ENCODE results near the gene TPCN1.
A peak's percentile ranks its signal among the peaks of the same experiment; 100 is the strongest.
"Not testable (repeated sequence)": the region's sequence is repeated elsewhere in the genome, so short reads cannot be mapped to it uniquely, and the experiment has no call there.

Gene TPCN1

DNA sequence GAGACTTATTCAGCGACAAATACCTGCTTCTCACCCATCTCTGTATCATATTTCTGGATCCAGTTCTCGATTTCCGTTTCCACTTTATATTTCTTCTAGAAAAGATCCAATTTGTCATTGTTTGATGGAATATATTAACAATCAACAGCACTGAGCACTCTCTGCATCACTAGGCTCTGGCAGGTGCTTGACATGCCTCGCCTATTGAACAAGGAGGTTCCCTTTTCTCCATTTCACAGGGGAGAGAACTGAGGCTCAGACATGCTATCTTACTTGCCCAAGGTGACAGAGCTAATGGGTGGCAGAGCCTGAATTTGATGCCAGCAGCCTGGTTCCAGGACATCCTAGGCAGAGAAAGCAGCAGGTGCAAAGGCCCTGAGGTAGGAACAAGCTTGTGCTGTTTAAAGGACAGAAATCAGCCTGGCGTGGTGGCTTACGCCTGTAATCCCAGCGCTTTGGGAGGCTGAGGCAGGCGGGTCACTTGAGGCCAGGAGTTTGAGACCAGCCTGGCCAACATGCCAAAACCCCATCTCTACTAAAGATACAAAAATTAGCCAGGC, 23.7 kb upstream of the TPCN1 start:
- no peak for DNase-seq

DNA sequence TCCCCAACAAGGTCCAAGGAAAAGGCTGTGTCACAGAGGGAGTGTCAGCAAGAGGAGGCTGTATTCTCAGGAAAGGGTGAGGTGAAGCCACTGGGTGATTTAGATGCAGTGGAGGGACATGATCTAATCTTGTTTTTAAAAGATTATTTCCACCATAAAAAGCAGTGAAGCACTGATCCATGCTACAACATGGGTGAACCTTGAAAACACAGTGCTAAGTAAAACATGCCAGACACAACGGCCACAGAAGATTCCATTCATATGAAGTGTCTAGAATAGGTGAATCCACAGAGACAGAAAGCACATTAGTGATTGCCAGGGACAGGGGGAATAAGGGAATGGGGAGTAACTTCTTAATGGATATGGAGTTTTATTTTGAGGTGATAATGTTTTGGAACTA, 23.0 kb upstream of the TPCN1 start:
- no peak for DNase-seq

DNA sequence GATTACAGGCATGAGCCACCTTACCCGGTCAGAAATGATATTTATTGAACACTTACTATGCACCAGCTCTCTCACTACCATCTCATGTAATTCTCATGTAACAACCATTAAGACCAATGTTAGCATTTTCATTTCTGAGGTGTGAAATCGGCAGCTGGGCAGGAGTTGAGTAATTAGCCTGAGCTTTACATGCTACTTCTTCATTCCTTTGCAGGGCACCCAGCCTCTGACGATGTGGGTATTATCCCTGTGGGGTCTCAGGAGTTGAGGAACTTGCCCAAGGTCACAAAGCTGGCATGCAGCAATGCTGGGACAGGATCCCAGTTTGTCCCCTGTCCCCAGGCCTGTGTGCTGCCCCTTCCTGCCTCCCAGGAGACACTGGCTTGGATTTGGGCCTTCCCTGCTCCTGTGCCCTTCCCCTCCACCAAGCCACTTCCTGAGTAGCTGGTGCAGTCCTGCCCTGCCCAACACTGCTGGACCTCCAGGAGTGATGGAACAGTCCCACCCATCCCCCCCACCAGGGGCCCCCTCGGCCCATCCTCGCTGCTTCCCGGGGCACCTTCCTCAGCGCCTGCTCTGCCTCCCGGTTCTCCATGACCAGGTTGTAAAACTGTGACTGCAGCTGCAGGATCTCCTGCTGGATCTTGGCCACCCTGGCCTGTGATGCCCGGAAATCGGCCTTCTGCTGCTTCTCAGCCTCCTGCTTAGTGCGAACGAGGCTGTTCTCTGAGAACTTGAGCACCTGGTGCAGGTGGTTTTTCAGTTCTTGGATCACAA, 21.1 kb upstream of the TPCN1 start:
- DNase-seq: no peak

DNA sequence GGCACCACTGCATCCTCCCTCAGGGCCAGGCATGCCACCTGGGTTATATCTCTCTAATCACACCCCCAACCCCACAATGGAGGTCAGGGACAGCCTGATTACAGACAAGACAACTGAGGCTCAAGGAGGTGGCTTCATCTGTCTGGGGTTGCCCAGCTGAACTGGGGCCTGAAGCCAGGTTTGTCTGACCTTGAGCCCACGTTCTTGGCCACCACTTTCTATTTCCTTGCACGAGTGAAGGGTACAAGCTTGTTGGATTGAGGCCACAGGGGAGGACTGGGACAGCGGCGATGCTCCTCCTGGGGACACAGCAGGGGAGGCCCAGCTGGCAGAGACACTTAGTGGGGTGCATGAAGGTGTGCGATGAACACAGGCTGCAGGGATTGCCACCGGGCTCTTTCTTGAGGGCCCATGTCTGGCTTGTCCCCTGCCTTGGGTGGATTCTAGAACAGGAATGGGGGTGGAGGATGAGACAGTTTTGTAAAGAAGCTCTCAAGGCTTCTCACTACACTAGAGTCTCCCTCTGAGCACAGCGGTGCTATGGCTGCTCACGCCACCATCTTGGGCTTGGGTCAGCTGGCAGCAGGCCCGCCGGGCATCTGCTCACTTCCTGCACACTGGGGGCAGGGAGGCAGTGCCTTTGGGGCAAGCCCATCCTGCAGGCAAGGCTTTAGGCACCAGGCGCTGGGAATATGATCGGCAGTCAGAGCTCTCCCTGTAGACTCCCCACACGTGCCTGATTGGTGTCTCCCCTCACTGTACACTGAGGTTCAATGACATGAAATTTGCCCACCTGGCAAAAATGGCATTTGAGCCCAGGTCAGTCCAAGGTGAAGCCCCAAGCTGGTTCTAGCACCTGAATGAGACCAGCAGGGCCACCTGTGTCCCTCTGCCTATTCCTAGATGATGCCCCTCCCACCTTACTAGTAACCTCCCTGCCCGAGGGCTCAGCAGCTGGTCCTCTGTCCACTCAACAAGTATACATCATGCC, 19.8 kb upstream of the TPCN1 start:
- no peak for DNase-seq

DNA sequence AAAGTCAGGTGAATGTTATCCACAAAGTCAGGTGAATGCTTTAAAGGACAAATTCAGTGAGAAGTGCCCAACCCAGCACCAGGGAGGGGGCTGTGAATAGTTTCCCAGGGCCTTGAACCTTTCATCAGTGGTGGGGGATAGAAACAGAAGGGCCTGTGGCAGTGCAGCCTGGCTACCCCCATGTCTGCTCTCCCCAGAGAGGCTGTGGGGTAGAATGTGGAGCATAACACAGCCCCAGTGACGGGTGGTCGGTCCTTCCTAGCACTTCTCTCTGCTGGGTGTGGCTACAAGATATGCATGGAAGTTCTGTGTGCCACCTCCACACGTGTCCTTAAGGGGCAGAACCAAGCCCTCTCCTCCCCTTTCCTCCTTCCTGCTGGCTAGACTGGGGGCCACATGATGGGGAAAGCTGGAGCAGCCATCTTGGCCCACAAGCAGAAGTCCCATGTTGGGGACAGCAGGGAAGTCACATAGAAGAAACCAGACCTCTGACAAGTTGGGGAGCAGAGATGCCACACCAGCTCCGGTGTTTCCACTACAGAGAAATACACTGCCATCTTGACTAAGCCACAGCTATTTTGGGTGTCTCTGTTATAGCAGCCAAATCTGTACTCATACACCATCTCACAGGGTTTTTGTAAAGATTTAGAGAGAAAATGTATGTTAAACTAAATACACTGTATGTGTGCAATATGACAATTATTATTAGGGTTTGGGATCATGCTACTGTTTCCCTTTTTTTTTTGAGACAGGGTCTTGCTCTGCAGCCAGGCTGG, 18.8 kb upstream of the TPCN1 start:
- no peak for DNase-seq

DNA sequence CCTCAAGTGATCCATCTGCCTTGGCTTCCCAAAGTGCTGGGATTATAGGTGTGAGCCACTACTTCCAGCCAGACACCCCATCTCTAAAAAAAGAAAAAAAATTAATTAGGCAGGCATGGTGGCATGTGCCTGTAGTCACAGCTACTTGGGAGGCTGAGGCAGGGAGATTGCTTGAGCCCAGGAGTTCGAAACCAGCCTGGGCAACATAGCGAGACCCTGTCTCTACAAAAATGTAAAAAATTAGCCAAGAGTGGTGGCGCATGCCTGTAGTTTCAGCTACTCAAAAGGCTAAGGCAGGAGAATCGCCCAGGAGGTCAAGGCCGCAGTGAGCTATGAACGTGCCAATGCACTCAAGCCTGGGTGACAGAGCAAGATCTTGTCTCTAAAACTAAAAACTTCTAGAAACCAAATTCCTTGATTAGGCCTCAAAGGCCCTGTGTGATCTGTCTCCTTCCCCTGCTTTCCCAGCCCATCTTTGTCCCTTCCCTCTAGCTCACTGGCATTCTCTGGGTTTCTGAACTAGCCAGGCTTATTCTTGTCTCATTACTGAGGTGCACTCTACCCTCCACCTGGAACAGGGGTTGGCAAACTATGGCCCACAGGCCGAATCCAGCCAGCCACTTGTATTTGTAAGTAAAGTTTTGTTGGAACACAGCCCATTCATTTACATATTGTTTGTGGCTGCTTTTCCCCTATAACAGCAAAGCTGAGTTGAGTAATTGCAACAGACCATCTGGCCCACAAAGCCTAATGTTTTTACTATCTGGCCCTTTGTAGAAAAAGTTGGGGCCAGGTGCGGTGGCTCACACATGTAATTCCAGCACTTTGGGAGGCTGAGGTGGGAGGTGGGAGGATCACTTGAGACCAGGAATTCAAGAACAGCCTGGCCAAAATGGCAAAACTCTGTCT, 17.2 kb upstream of the TPCN1 start:
- DNase-seq: no peak

DNA sequence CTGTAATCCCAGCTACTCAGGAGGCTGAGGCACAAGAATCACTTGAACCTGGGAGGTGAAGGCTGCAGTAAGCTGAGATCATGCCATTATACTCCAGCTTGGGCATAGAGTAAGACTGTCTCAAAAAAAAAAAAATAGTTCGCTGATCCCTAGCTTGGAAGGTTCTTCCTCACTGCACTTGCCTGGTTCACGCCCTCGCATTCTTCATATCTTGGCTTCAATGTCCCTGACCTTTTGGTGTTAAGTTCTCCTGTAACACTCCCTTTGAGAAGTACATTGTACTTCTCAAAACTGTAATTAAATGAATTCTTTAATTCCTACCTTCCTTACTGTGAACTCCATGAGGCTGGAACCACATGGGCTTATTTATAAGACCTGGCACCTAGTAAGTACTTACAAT, 16.5 kb upstream of the TPCN1 start:
- DNase-seq: no peak

DNA sequence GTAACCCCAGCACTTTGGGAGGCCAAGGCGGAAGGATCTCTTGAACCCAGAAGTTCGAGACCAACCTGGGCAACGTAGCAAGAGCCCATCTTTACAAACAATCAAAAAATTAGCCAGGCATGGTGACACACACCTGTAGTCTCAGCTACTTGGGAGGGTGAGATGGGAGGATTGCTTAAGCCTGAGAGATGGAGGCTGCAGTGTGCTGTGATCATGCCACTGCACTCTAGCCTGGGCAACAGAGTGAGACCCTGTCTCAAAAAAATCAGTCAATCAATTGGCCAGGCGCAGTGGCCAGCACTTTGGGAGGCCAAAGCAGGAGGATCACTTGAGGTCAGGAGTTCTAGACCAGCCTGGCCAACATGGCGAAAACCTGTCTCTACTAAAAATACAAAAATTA, 14.5 kb upstream of the TPCN1 start:
- DNase-seq: not testable (repeated sequence)

DNA sequence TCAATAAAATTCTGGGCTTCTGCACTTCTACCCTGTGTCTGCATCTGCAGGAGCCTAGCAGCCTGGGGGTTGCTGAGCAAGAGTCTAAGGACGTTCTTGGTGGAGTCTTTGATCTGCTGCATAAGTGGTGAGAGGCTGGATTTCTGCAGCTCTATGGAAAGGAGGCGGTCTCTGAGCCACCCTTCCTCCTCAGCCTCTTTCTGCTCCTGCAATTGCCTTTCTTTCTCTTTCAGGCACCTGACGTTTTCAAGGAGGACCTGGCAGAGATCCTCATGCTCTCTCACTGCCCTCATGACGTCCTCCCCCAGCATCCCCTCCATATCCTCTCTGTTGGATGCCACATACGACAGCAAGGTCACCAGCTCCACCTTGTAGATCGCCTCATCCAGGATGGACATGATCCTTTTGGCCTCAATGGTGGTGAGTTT, 13.6 kb upstream of the TPCN1 start:
- no peak for DNase-seq

DNA sequence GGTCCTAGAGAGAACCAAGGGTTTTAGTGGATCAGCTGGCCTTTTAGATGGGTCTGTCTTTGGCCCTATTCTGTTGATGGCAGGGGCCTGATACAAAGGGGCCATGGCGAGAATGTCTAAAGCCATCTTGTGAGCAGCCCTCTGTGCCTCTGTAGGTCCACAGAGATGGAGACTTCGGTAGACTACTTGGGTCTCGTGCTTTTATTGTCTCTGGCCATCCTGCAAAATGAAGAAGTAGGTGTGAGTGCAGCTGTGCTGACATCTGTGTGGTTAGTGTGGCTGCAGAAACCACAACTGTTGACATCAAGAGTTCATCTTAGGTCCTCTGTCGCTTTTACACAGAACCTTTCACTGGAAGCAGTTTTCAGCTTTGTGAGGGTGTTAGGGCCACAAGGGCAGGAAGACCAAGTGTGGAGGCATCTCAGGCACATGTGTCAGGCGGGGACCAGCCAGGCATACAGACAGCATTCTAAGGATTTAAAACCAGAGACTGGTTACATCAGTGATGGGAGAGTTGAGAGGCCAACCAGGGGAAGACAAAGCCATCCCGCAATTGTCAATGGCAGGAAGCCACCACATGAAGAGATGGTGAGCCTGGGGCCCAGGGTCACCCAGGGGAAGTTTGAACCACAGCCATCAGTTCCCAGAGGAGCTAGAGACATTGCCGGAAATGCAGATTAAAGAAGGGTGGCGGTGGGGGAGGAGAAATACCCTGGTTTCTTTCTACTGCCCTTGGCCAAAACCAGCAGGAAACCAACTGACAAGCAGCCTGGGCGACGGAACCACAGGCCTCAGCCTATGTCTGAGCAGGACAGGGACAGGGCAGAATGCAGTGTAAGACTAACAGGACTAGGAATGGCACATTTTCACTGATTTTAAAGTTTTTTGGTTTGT, 13.0 kb upstream of the TPCN1 start:
- DNase-seq: peak; percentile 14

DNA sequence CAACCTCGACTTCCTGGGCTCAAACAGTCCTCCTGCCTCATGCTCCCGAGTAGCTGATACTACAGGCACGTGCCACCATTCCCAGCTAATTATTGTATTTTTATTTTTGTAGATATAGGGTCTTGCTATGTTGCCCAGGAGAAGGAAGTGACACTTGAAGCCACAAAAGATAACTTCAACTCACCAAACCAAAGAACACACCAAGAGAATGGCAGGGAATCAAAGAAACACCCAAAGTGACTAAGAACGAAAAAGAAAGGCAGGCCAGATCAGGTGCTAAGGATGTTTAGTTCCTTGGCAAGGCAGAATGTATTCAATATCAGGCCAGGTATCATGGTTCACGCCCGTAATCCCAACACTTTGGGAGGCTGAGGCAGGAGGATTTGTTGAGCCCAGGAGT, 10.1 kb upstream of the TPCN1 start:
- no peak for DNase-seq

DNA sequence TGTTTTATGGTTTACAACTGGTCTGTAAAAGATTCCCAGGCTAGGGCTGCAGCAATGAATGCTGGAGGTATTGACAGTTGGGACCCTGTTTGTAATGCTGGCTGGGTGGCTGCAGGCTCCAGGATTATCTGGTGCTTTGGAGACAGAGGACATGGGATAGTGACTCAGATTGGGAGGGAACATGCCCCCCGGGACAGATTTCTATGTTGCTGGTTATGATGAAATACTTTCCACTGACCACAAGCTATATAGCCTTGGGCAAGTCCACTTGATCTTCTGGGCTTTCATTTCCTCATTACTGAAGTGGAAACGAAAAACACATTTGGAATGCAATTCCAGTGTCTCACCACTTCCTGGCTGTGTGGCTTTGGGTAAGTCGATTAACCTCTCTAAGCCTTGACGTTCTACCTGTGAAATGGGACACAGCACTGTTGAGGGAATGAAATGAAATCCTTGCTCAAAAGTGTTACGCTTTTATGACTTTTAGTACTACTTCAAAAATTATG, 6.3 kb upstream of the TPCN1 start:
- DNase-seq: no peak

DNA sequence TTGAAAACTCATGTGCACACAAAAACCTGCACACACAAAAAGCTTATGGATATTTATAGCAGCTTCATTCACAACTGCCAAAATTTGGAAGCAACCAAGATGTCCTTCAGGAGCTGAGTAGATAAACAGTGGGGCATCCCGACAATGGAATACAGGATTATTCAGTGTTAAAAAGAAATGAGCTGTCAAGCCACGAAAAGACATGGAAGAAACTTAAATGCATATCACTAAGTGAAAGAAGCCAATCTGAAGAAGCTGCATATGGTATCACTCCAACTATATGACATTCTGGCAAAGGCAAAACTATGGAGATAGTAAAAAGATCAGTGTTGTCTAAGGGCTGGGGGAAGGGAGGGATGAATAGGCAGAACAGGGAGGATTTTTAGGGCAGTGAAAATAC, 5.2 kb upstream of the TPCN1 start:
- DNase-seq: no peak

DNA sequence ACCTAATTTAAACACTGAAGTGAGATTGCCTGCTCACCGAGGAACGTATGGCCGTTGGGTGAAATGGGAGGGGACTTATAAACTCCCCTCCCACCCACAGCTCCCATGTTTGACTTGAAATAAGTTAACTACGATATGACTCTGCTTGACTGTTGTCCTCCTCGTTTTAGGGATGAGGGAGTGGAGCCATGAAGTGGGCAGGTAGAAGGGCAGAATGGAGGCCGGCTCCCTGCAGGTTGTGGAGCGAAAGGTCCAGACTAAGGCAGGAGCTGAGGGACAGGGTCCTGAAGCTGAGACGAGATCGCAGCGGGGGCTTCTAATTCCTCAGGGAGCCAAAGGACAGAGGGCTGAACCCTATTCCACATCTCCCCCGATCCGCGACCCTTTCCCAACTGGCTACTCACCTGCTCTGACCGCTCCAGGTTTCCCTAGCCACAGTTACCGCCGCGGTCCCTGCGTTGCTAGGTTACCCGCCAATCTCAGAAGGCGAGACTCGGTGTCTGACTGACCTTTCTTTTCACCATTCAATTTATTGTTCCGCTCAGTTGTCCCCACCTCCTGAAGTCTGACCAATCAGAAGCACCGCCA, 577 bp upstream of the TPCN1 start:
- no peak for DNase-seq

DNA sequence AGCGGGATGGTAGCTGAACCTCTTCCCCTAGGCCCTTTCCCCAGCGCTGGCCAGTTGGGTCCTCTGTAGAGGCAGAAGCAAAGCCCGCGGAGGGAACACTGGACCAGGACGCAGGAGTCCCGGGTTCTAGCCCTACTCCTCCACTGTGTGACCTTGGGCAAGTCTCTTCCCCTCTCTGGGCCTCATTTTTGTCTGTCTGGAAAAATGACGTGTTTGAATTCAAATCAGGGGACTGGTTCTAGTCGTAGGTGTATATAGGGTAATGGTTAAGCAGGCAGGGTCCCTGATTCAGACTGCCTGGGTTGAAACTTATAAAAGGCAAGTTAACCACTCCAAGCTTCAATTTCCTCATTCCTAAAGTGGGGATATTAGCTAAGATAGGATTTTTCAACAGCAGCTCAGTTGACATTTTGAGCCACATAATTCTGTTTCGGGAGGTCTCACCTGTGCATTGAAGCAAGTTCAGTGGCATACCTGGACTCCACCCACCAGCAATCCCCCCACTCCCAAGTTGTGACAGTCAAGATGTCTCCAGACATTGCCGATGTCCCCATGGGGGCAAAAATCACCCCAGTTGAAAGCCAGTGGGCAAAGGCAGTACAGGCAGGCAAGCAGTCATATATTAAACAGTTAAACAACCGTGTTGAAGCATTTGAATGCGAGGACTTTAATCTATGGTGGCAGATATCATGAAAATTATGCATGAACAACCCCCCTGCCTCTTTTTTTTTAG, 899 bp downstream of the TPCN1 start:
- no peak for DNase-seq

DNA sequence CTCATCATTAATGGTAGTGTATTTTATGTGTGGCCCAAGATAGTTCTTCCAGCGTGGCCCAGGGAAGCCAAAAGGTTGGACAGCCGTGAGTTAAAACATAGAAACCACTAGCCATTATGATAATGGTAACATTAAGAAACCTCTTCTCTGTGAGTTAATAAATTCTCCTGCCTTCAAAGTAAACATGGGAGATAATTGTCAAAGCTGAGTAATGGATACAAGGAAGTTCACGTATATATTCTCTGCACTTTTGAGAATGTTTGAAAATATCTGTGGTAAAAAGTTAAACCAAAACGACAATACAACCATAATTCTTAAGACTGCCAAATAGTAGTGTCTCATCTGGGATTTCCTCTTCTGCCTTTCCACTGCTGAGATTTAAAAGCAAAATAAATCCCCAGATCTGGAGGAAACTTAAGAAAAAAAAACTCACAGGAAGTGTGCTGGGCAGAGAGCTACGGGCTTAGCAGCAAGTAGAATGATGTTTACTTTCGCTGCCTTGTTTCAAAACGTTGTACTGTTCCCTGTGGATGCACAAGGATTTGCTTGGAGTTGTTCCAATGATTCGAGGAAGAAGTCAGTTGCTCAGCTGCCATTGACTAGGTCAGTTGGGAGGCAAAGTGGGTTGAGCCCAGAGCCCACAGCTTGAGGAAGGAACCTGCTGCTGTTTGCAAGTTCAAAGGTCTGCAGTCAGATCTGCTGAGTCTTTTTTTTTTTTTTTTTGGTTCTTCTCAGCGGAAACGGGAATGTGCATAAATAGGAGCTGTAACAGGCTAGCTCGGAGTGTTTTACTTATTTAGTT, 1.7 kb downstream of the TPCN1 start:
- DNase-seq: no peak

DNA sequence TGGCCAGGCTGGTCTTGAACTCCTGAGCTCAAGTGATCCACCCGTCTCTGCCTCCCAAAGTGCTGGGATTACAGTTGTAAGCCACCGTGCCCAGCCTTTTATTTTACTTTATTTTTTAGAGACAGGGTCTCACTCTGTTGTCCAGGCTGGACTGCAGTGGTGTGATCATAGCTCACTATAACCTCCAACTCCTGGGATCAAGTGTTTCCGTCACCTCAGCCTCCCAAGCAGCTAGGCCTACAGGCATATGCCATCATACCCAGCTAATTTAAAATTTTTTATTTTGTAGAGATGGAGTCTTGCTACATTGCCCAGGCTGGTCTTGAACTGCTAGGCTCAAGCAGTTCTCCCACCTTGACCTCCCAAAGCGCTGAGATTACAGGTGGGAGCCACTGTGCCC, 3.7 kb downstream of the TPCN1 start:
- DNase-seq: no peak

All from activated T-cell treated with anti-CD3 and anti-CD28 coated beads for 4 hours (primary cell).